Adrenal gland (tissue), 12 donors: ENCODE measurements around the gene SMCO4. TPM values are rescaled to one million over a fixed set of nuclear protein-coding genes. Genes with fewer than 3 reads are reported as not detected.

Experiments used
- DNase-seq, 7 donors: peaks; one replicate each; pipeline ENCODE4 v3.0.0-alpha.2; 2019 to 2020
- H3K27ac ChIP-seq, 5 donors: fragments of 200-600 bp; sonication (generic) in 4 of 5; 1 replicate in 3 of 5; 2 replicates in 2 of 5; pipeline versions ENCODE4 v1.5.1 to v1.8.0; 2016 to 2020; ENCODE audit warnings: mild to moderate bottlenecking in 1 of 5
- H3K27me3 ChIP-seq: fragments of 200-600 bp; 2 replicates; pipeline ENCODE4 v1.8.0; 2021
- H3K36me3 ChIP-seq, 2 donors: fragments of 200-600 bp; replicated peaks in 1 of 2; 1 replicate in 1 of 2; 2 replicates in 1 of 2; pipeline versions ENCODE4 v1.5.1 to v1.8.0; 2018 to 2022
- H3K4me1 ChIP-seq, 2 donors: fragments of 200-600 bp; replicated peaks in 1 of 2; 1 replicate in 1 of 2; 2 replicates in 1 of 2; pipeline versions ENCODE4 v1.5.1 to v1.8.0; 2018 to 2021
- H3K4me3 ChIP-seq, 4 donors: fragments of 200-600 bp; sonication (generic) in 3 of 4; one replicate each; pipeline ENCODE4 v1.5.1; 2016 to 2018
- H3K9me3 ChIP-seq, 3 donors: fragments of 200-600 bp; sonication (generic) in 1 of 3; replicated peaks in 1 of 3; 1 replicate in 2 of 3; 2 replicates in 1 of 3; pipeline versions ENCODE4 v1.5.1 to v1.8.0; 2016 to 2021
- CTCF ChIP-seq, 6 experiments: fragments of 450-650 bp in 4 of 6; fragments of 200-600 bp in 2 of 6; sonication (generic) in 1 of 6; IDR thresholded peaks; 1 replicate in 5 of 6; 2 replicates in 1 of 6; pipeline versions ENCODE4 v1.5.1 to v1.8.0; 2016 to 2021; ENCODE audit warnings: antibody characterized with exemption in 6 of 6, mild to moderate bottlenecking in 2 of 6, moderate library complexity in 1 of 6
- POLR2A ChIP-seq, 2 donors: fragments of 450-650 bp; IDR thresholded peaks; one replicate each; pipeline ENCODE4 v1.6.1; 2017; ENCODE audit warnings: antibody characterized with exemption in 2 of 2, mild to moderate bottlenecking in 2 of 2, moderate library complexity in 1 of 2
- whole genome bisulfite sequencing, 4 donors: extraction: QIAGEN DNeasy Blood & Tissue Kit in 2 of 4; methylation state at CpG; one replicate each; pipeline versions ENCODE4 v1.1.5 to v1.1.7; 2013 to 2017; 5-methylcytosine and 5-hydroxymethylcytosine counted together
- intact Hi-C, 2 donors: fragments of 100-400 bp; cut with DNase I; formaldehyde crosslinking; loops; one replicate each; pipeline versions ENCODE4 v1.14.1 to v1.15.0; 2022 to 2023
- polyA plus RNA-seq, 3 donors: library from polyadenylated mRNA; stranded (reverse); fragments of 200-250 nt in 2 of 3; fragments of 350-450 nt in 1 of 3; fragmentation: Illumina TruSeq in 1 of 3; extraction: RNeasy Lipid Tissue Mini Kit (QIAGEN cat#74804) in 1 of 3; gene quantifications; one replicate each; pipeline ENCODE4 v1.2.3, GENCODE V29; 2013 to 2014
- total RNA-seq, 9 donors: library from RNA; depleted of rRNA in 4 of 9; stranded (reverse); fragments of >200 nt in 4 of 9; fragments of 120-200 nt in 1 of 9; fragmentation: NEBNext Ultra II Directional in 1 of 9; extraction: Animal tissue kit (Norgen Biotek cat#: 25700) in 1 of 9; gene quantifications; one replicate each; pipeline versions ENCODE4 v1.1.0 to v1.2.4, GENCODE V29; 2013 to 2023
- donor health status: healthy with polysubstance abuse.
- donor health status: Bipolar disorder and iron deficiency.
- donor health status: DM: yes; HTN: yes; CAD: no.
- donor health status: DM: no; HTN: no; CAD: no.
- donor health status: DM: no; HTN: no; CAD: no.
- donor health status: DM: yes; HTN: yes; CAD: no.

The SMCO4 gene
- total and polyA plus RNA-seq, 12 donors: 23.2 to 108 (median 73.2) TPM

DNA sequence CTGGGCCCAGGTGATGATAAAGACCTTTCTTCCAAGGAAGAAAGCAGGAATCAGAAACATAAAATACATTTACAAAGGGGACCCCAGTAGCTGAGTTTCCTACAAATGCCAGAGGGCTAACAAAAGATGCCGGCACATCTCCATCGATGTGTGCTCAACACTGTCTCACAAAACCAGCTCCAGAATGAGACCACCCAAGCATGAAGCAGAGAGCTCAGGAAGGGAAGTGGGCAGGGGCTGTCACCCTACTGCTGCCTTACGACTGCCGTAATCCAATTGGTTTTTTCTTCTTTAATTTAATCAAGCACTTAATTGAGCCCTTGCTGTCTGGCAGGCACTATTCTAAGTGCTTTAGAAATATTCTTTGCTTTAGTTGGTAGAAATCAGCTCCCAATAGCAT is 26.1 kb downstream of the SMCO4 start:
- Histone ChIP-seq H3K9me3 (no peaks in the 10 kb centered on the region), H3K36me3 (no peaks in the 10 kb centered on the region), H3K4me1 (peaks cover 3 to 38% of the 10 kb centered on the region in 2 donors), H3K27me3 (no peaks in the 10 kb centered on the region), H3K4me3 (no peak overlapping the region), H3K27ac (no peak overlapping the region)
- WGBS, 4 donors: 88 to 95% (median 91%) methylated on average over 4 of the region's 4 CpGs
- intact Hi-C loops: no loop called here
- TF ChIP-seq POLR2A (IDR thresholded peaks at IDR 0.05) (no peak), CTCF (IDR thresholded peaks at IDR 0.05) (no peak)
- DNase-seq: no peak

- 62 to 71% (median 65%) methylated on average over 5 of the region's 5 CpGs for WGBS, 4 donors
- Histone ChIP-seq H3K36me3 (no peaks in the 10 kb centered on the region), H3K4me1 (peaks cover 5 to 29% of the 10 kb centered on the region in 2 donors), H3K4me3 (no peak overlapping the region), H3K27ac (no peak overlapping the region), H3K27me3 (no peaks in the 10 kb centered on the region), H3K9me3 (no peaks in the 10 kb centered on the region)
- intact Hi-C loops: no loop called here
- no peak for DNase-seq
- no peak for TF ChIP-seq POLR2A (IDR thresholded peaks at IDR 0.05)
- TF ChIP-seq CTCF (IDR thresholded peaks at IDR 0.05): no peak
These were observed 27.7 kb downstream of the SMCO4 start for GRCh38 chr11:93515441-93516025.

GRCh38 chr11:93514712-93515111 is 28.5 kb downstream of the SMCO4 start:
- H3K27me3 ChIP-seq: no peaks in the 10 kb centered on the region
- H3K27ac ChIP-seq: no peak overlapping the region
- H3K9me3 ChIP-seq: no peaks in the 10 kb centered on the region
- H3K4me3 ChIP-seq: no peak overlapping the region
- no peaks in the 10 kb centered on the region for H3K36me3 ChIP-seq
- TF ChIP-seq CTCF (IDR thresholded peaks at IDR 0.05) (no peak), POLR2A (IDR thresholded peaks at IDR 0.05) (no peak)
- peaks cover 13 to 28% of the 10 kb centered on the region in 2 donors for H3K4me1 ChIP-seq
- WGBS, 4 donors: 72 to 83% (median 79%) methylated on average over 4 of the region's 4 CpGs
- intact Hi-C loops: no loop called here
- no peak for DNase-seq

DNA sequence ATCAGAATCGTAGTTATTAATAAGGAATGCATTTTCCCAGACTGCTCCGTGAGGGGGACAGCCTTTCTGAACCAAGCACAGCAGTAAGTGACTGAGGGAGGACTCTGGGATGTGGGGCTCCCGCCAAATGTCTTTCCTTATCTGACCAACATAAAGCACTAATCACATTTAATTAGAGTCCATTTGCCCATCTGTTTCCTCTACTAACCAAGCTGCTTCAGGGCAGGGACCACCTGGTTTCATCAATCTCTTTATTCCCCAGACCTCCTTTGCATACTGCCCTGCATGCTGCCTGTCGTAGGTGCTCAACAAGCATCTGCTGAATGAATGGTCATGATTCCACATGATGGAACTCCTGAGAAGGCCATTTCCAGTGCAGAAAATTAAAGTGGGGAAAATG is 29.4 kb downstream of the SMCO4 start:
- no peak overlapping the region for H3K4me3 ChIP-seq
- H3K4me1 ChIP-seq: peaks cover 15 to 27% of the 10 kb centered on the region in 2 donors
- no peak for TF ChIP-seq POLR2A (IDR thresholded peaks at IDR 0.05)
- TF ChIP-seq CTCF (IDR thresholded peaks at IDR 0.05): no peak
- WGBS, 4 donors: 78 to 90% (median 86%) methylated on average over 4 of the region's 4 CpGs
- intact Hi-C loops: no loop called here
- no peaks in the 10 kb centered on the region for H3K27me3 ChIP-seq
- H3K27ac ChIP-seq: no peak overlapping the region
- H3K9me3 ChIP-seq: no peaks in the 10 kb centered on the region
- no peaks in the 10 kb centered on the region for H3K36me3 ChIP-seq
- DNase-seq: no peak
